ENCODE measurements around the gene RNF214.

The RNF214 gene

DNA sequence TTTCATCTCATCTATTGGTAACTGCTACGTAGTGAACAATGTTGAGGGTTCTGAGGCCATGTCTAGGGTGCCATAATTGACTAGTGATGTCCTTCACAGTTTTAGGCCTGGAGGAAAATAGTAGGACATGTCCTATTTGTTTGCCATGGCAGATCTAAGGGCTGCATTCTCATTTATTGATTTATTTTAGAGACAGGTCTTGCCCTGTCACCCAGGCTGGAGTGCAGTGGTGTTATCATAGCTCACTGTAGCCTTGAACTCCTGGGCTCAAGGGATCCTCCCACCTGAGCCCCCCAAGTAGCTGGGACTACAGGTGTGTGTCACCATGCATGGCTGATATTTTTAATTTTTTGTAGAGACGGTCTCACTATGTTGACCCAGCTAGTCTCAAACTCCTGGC is 100.4 kb downstream of the RNF214 start:
- TF ChIP-seq POLR2A (IDR thresholded peaks at IDR 0.05; ENCODE audit: low read length) (no peak), GATA1 (IDR thresholded peaks at IDR 0.05; ENCODE audit: low read depth, low read length) (no peak)
- DNase-seq: no peak

DNA sequence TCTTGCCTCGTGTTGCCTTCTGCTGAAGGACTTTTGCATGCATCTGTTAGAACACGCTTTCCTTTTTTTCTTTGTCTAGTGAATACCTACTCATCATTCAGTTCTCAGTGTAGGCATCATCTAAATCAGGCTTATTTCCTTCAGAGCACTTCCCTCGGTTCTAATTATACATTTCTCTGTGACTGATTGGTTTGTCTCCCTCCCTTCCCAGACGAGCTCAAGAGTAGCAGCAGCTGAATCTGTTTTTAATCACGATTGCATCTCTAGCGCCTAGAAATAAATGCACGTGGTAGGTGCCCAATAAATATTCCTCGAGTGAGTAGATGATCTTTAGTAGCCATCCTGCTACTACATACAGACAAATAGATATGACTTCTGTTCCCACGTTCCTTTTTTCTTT is 101.4 kb downstream of the RNF214 start:
- TF ChIP-seq POLR2A (IDR thresholded peaks at IDR 0.05; ENCODE audit: low read length): no peak
- no peak for TF ChIP-seq GATA1 (IDR thresholded peaks at IDR 0.05; ENCODE audit: low read depth, low read length)

GRCh38 chr11:117334896-117335295 is 102.4 kb downstream of the RNF214 start:
- TF ChIP-seq GATA1 (IDR thresholded peaks at IDR 0.05; ENCODE audit: low read depth, low read length) (no peak), POLR2A (IDR thresholded peaks at IDR 0.05; ENCODE audit: low read length) (no peak)
- DNase-seq: no peak

More for the DNA sequence above, 101.4 kb downstream of the RNF214 start:
- DNase-seq: no peak

DNA sequence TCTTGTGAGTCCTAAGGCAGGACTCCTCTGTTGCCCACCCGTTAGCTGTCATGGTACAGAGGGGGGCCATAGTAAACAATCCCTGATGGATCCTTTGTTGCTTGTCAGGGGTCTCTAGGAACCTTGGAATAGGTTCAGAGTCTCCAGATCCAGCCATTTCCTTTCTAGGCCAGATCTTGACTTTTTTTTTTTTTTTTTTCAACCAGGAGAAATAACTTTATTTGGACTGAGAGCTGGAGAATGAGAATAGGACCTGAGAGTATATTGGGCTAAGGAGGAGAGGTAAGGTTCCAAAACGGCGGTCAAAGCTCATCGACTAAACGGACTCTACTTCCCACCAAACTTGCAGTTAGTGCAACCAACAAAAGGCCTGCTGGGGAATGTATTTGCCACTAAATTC is 102.9 kb downstream of the RNF214 start:
- no peak for DNase-seq
- TF ChIP-seq GATA1 (IDR thresholded peaks at IDR 0.05; ENCODE audit: low read depth, low read length): no peak
- TF ChIP-seq POLR2A (IDR thresholded peaks at IDR 0.05; ENCODE audit: low read length): no peak
